Fibroblast of mammary gland (primary cell): ENCODE data around the gene MTRR.

Experiments
- DNase-seq: peaks from one replicate; pipeline ENCODE4 v3.0.0-alpha.2; 2010; ENCODE audit warnings: low read depth
- H3K4me3 ChIP-seq: 2 replicates; pipeline ENCODE4 v1.5.1; 2011; ENCODE audit warnings: low read depth, mild to moderate bottlenecking, low read length, moderate library complexity; ENCODE audit not compliant: control insufficient read depth
- TF ChIP-seq, protein P1 (sequence below): conservative IDR thresholded peaks from 2 replicates; pipeline ENCODE4 v1.5.1; 2011; ENCODE audit warnings: low read depth, low read length, inconsistent platforms; ENCODE audit not compliant: control insufficient read depth, insufficient read depth

Gene MTRR

DNA sequence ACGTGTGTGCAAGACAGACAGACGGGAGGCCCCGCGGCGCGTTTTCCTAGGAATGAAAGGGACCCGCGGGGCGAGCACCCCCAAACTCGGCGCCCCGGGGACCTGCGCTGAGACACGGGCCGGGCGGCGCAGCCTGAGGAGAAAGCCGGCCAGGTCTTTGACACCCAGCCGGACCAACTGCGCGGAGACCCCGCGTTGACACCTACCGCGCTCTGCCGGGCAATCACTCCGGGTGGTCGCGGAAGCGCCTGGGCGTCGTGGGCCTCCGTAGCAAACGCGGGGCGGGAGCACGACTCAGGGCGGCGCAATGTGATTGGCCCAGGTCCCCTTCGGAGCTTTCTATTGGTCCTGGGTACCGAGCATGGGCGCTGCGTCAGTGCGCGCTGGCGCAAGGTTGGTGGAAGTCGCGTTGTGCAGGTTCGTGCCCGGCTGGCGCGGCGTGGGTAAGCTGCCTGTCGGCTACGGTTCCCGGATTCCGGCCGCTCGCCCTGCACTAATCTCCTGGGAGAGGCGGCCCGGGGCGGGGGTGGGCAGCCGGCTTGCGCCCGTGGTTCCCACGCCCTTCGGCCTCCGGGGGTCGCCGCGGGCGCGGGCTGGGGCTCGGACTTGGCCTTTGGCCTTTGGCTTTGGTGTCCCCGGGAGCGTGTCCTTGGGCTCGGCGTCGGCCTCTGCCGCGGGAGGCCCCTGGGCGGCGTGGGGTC, at the start of gene MTRR, which contains the start of gene FASTKD3:
TSS of gene MTRR (plus strand) at position 376 of the 701 bp plus-strand sequence. CDS start 1,647 bp downstream, outside the sequence.
TSS of gene FASTKD3 (minus strand) at position 259 of the 701 bp plus-strand sequence. CDS start 948 bp downstream, outside the sequence.
- TF ChIP-seq, protein P1, sequence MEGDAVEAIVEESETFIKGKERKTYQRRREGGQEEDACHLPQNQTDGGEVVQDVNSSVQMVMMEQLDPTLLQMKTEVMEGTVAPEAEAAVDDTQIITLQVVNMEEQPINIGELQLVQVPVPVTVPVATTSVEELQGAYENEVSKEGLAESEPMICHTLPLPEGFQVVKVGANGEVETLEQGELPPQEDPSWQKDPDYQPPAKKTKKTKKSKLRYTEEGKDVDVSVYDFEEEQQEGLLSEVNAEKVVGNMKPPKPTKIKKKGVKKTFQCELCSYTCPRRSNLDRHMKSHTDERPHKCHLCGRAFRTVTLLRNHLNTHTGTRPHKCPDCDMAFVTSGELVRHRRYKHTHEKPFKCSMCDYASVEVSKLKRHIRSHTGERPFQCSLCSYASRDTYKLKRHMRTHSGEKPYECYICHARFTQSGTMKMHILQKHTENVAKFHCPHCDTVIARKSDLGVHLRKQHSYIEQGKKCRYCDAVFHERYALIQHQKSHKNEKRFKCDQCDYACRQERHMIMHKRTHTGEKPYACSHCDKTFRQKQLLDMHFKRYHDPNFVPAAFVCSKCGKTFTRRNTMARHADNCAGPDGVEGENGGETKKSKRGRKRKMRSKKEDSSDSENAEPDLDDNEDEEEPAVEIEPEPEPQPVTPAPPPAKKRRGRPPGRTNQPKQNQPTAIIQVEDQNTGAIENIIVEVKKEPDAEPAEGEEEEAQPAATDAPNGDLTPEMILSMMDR = no peak
- H3K4me3 ChIP-seq = peak within 1 kb of the TSS; percentile 74
- DNase-seq = peak; percentile 90

DNA sequence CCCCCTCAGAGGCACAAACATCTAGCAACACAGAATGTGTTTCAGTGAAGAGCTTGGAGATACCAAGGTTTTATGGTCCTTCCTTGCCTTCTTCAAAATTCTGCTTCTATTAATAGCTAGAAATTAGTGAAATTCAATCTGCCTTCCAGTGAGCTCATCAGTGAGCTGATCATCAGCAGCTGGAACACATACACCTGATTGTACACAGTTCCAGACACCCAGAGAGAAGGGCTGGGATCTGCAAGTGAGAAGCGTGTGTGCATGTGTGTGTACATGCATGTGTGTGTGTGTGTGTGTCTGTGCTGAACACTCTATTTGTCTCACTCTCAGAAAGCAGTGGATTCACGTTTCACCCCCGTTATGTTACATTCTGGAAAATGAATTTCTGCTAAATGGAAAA, 46.5 kb upstream of the MTRR start:
- TF ChIP-seq, protein P1 = no peak
- DNase-seq = no peak
- no peak overlapping the region for H3K4me3 ChIP-seq

DNA sequence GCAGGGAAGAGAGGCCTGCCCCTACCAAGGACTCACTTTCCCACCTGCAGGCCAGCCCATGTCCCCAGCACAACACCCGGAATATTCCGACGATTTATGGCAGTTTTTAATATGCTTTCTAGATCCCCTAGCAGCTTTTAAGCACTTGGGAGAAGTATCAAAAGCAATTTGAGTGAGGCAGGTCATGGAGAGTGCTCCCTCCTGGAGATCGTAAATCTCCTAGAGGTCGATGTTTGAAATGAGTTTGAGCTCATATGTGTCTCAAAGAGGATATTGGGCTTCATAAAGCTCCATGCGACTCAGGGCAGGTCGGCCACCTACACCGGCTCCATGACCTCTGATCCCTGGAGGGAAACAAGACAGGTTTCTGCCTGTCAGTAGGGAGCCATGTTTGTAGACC, 45.4 kb upstream of the MTRR start:
- DNase-seq = no peak
- TF ChIP-seq, protein P1 = no peak

DNA sequence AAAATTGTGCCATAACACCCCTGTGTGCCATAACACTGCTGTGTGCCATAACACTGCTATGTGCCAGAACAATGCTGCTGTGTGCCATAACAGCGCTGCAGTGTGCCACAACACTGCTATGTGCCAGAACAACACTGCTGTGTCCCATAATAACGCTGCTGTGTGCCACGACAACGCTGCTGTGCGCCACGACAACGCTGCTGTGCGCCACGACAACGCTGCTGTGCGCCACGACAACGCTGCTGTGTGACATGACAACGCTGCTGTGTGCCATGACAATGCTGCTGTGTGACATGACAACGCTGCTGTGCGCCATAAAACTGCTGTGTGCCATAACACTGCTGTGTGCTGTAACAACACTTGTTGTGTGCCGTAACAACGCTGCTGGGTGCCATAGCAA, 44.0 kb upstream of the MTRR start:
- TF ChIP-seq, protein P1 = no peak
- no peak overlapping the region for H3K4me3 ChIP-seq
- no peak for DNase-seq

More for the DNA sequence above, 45.4 kb upstream of the MTRR start:
- H3K4me3 ChIP-seq = no peak overlapping the region

DNA sequence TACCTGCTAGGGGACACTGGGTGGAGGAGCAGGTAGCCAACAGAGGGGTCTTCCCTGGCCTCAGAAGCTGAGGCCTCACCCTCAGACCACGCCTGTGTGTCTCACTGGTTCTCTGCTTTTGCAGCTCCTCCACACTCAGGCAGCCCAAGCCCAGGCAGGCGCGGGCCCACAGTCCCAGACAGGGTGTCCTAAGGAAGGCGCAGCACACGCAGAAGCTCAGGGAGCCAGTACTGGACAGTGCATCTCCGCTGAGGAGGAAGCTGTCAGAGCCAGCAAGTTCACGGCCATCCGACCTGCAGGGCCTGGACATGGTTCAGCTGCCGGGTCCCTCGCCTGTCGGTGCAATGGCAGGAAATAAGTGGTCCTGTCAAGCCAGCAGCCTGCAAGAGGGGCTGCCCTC, 43.3 kb upstream of the MTRR start:
- no peak for DNase-seq
- TF ChIP-seq, protein P1 = no peak

DNA sequence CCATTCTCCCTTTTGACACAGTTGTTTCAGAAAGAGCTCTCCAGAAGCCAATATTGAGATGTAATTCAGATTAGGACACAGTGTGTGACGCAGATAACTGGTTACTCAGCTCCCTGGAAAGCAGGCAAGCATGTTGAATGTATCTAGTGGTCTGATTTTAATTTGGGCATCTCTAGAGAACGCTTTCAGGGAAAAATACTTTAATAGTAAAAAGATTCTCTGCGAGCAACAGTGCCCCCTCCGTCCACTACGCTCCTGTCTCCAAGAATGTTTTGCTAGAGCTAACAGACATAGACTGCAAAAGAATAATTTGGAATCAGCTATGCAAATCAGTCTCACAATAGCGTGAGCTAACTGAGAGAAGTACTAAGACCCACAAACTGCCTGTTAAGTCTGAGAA, 41.3 kb upstream of the MTRR start:
- peak; percentile 73 for DNase-seq
- TF ChIP-seq, protein P1 = peak; percentile 42
- H3K4me3 ChIP-seq = no peak overlapping the region

More for the DNA sequence above, 43.3 kb upstream of the MTRR start:
- no peak overlapping the region for H3K4me3 ChIP-seq
